Fibroblast of the aortic adventitia (primary cell): ENCODE data around the gene STK32A. TPM values are rescaled to one million over a fixed set of nuclear protein-coding genes. Genes with fewer than 3 reads are reported as not detected.

Source experiments
- DNase-seq: peaks from one replicate; pipeline ENCODE4 v3.0.0-alpha.2; 2010; ENCODE audit warnings: low read depth
- H3K4me3 ChIP-seq: 2 replicates; pipeline ENCODE4 v1.5.1; 2011; ENCODE audit warnings: low read depth, mild to moderate bottlenecking, control low read depth, low read length, moderate library complexity
- total RNA-seq: library from RNA; depleted of rRNA; stranded (reverse); fragments of >200 nt; gene quantifications from 2 replicates; pipeline ENCODE4 v1.2.3, GENCODE V29; 2012; ENCODE audit warnings: low replicate concordance
- TF ChIP-seq, protein P1 (sequence below): IDR thresholded peaks from 2 replicates; pipeline ENCODE4 v1.5.1; 2011; ENCODE audit warnings: mild to moderate bottlenecking, low read length, control low read depth, inconsistent platforms; ENCODE audit not compliant: insufficient read depth

The STK32A gene
- total RNA-seq, 1 donor = 2.3 TPM

DNA sequence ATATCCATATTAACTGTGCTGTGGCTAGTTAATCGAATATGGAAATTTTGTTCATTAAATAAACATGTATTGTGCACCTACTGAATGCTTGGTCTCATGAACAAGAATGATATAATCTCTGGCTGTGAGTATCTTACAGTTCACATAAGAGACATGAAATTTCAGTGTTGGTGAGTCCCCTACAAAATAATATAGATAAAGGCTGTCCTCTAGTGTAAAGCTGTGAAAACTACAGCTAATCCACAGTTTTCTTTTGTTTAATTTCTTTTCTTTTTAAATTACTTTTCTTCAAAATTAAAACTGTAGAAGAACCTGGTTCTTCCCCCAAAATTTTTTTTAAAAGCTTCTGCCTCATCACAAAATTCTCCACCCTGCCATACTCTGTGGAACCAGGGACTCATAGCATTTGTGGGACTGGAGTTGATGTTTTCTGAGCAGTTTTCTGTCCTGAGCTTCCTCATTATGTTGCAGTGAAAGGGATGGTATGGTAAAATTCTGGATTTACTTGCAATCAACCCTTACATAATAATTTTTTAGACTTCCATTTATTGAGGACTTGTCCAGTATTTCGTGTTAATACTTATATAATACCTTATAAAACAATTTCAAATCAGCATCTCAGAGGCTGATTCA is 135.0 kb downstream of the STK32A start:
- peak; percentile 60 for DNase-seq
- H3K4me3 ChIP-seq = no peak overlapping the region
- TF ChIP-seq, protein P1, sequence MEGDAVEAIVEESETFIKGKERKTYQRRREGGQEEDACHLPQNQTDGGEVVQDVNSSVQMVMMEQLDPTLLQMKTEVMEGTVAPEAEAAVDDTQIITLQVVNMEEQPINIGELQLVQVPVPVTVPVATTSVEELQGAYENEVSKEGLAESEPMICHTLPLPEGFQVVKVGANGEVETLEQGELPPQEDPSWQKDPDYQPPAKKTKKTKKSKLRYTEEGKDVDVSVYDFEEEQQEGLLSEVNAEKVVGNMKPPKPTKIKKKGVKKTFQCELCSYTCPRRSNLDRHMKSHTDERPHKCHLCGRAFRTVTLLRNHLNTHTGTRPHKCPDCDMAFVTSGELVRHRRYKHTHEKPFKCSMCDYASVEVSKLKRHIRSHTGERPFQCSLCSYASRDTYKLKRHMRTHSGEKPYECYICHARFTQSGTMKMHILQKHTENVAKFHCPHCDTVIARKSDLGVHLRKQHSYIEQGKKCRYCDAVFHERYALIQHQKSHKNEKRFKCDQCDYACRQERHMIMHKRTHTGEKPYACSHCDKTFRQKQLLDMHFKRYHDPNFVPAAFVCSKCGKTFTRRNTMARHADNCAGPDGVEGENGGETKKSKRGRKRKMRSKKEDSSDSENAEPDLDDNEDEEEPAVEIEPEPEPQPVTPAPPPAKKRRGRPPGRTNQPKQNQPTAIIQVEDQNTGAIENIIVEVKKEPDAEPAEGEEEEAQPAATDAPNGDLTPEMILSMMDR = peak; percentile 69

DNA sequence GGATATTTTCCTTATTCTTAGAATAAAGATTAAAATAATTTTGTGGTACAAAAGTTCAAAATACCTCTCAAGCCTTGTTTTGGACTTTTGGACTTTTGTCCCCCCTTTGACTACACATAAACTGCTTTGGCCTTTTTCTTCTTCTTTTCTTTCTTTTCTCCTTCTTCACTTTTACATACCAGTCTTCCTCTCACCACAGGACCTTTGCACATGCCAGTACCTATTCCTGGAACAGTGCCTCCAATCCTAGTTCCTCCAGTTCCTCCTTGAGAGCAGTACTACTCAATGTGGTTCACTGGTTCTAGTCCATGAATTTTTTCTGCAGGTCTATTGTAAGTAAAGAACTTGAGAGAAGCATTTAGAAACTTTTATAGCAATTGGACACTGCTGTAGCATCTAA is 136.5 kb downstream of the STK32A start:
- TF ChIP-seq, protein P1 = no peak
- H3K4me3 ChIP-seq = no peak overlapping the region
- DNase-seq = no peak

DNA sequence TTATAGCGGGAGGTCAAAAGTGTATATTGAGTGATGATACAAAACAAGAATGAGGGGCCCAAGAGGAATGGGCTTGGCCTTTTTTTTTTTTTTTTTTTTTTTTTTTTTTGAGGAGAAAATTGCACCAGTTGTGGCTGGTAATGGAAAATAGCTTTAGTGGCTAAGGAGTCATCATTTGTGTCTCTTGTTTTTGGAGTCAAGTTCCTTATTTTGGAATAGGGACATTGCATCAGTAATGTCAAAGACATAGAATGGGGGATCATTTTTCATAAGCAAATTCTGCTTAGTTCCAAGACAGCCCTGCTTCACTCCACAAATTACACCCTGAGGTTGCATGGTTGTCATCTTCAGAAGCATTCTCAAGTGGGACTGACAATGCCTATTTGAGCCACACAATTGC is 137.4 kb downstream of the STK32A start:
- TF ChIP-seq, protein P1 = no peak
- DNase-seq = no peak
- no peak overlapping the region for H3K4me3 ChIP-seq

DNA sequence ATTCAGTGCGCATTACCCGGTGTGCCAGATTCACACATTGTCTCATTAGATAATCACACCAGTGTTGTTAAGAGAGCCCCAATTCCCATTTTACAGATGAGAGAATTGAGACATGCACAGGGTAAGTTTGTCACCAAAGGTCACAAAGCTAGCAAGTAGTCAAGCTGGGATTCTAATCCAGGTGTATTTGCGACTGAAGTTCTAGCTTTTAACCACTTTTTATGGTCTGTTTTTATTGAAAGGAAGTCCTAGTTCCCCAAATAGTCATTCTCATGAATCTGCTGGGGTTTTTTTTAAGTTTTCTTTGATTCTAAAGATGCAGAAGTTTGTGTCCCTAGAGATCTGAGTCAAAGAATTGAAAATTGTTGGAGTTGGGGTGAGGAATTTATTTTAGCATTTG is 138.5 kb downstream of the STK32A start:
- no peak for DNase-seq
- no peak overlapping the region for H3K4me3 ChIP-seq
- TF ChIP-seq, protein P1 = no peak

DNA sequence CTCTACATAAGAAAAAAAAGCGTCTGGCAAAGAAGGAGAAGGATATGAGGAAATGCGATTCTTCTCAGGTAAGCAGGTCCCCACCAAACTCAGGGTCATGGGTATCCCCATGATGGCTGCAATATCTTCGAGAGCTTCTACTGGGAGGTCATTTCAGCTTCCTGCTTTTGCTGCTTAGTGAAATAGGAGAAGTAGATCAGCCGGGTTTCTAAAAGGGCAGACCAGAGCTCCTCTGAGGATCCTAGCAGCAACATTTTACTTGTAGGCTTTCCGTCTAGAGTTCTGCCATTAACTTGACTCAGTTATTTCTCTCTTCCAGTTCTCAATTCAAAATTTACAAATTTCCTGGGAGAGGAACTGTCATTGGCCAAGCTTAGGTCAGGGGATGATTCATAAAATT is 140.3 kb downstream of the STK32A start:
- H3K4me3 ChIP-seq = no peak overlapping the region
- DNase-seq = no peak
- TF ChIP-seq, protein P1 = no peak

DNA sequence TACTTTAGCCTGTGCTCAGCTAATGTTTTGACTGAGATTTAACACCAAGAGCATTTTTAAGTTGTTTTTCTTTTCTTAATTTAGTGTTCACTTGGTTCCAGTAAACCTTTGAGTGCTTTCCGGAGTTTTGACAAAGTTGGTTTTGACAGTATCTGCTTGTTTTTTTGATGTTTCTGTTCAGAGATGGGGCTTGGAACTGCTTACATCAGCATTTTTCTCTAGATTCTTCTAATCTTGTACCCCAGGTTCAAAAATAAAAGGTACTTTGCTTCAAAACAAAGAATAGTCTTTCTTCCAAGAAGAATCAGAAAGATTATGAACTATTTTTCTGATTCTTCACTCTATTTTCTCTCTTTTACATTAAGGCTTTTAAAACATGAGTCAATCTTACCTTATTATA is 142.9 kb downstream of the STK32A start:
- no peak overlapping the region for H3K4me3 ChIP-seq
- no peak for DNase-seq
- TF ChIP-seq, protein P1 = no peak

DNA sequence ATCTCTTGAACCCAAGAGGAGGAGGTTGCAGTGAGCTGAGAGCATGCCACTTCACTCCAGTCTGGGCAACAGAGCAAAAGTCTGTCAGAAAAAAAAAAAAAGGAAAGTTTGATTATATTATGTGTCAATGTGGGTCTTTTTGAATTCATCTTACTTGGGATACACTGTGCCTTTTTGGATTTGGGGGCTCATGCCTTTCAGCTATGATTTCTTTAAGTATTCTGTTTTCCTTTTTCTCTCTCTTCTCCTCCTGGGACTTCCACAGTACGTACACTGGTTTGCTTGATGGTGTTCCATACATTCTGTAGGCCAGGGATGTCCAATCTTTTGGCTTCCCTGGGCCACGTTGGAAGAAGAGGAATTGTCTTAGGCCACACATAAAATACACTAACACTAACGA is 146.7 kb downstream of the STK32A start:
- TF ChIP-seq, protein P1 = no peak
- no peak for DNase-seq
- H3K4me3 ChIP-seq = no peak overlapping the region
